HL-60/S4 (cell line): ENCODE results near the gene STRIP1.

Source experiments
- in situ Hi-C: fragments of 300-500 bp; cut with MboI; formaldehyde crosslinking; loops from 2 replicates; pipeline ENCODE4 v1.14.3; 2022; ENCODE audit warnings: low sequenced_read_pairs

Gene STRIP1

DNA sequence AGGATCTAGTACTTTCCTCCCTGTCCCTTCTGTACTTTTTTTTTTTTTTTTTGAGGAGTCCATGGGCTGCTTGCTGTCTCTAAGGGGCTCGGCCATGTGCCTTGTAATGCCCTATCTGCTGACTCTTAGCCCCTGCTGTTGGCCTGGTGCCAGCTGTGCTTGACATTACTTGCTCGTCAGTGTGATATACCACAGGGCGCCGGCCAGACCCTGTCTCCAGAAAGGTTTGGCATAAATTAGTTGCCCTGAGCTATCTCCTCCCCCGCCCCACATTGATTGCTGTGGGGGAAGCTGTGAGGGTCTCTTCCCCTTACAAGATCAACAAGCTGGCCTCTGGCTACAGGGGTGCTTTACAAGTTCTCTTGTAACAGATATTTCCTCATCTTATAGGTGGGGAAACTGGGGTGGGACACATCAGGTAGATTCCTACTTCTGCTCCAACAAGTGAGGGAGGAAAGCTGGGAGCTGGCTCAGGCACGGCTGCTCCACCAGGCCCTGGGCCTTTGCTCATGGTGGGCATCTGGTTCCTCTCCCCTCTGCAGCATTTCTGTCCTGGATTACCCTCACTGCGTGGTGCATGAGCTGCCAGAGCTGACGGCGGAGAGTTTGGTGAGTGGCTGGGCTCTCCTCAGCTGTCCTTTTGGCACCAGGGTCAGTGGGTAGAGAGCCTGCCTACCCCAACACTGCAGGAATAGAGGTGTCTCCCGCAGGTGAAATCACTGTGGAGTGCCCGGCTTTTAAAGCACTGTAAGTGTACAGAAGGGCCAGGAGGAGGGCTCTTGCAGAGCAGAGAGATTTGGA lies 15.6 kb downstream of the STRIP1 start:
- in situ Hi-C loops = no loop called here

DNA sequence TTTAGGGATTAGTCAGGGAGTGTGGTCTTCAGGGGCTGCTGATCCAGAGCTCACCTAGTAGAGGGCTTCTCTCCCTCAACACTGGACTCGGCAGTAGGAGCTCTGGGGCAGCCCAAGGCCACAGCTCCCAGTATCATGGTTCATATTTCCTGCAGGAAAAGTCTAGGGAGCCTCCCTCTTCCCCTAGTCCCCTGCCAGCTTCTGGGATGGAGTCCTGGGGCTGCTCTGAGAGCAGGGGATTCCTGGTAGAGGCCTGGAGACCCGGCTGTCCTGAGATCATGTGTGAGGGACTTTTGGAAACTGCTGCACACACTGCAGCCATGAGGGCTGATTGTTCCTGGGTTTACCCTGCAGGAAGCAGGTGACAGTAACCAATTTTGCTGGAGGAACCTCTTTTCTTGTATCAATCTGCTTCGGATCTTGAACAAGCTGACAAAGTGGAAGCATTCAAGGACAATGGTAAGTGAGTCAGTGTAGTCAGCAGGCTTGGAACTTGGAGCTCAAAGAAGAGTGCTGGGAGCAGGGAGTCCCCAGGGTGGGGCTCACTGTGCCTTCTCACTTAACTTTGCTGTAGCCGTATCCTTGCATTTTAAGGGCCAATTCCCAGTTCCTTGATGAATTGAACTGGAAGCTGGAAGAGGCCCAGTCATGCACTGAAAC lies 16.3 kb downstream of the STRIP1 start:
- in situ Hi-C loops = no loop called here

DNA sequence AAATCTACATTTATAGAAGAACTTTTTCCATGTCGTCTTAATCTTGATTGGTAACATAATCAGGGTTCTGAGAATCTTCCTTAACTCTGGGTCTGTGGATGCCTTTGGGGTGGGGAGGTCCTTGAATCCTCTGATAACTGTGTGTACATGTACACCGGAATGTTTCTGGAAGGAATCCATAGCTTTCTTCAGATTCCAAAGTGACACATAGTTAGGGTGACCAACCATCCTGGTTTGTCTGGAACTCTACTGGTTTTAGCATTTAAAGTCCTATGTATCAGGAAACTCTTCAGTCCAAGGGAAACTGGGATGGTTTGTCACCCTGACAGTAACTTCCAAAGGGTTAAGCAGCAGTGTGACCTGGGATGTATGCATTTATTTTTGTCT lies 16.8 kb downstream of the STRIP1 start:
- in situ Hi-C loops = no loop called here

DNA sequence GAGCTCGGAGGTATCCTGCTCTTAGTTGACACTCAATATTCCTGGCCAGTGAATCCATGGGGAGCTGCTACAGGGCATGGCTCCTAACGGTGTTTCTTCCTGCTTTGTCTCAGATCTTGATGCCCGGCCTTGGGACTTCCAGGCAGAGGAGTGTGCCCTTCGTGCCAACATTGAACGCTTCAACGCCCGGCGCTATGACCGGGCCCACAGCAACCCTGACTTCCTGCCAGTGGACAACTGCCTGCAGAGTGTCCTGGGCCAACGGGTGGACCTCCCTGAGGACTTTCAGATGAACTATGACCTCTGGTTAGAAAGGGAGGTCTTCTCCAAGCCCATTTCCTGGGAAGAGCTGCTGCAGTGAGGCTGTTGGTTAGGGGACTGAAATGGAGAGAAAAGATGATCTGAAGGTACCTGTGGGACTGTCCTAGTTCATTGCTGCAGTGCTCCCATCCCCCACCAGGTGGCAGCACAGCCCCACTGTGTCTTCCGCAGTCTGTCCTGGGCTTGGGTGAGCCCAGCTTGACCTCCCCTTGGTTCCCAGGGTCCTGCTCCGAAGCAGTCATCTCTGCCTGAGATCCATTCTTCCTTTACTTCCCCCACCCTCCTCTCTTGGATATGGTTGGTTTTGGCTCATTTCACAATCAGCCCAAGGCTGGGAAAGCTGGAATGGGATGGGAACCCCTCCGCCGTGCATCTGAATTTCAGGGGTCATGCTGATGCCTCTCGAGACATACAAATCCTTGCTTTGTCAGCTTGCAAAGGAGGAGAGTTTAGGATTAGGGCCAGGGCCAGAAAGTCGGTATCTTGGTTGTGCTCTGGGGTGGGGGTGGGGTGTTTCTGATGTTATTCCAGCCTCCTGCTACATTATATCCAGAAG lies 19.4 kb downstream of the STRIP1 start:
- in situ Hi-C loops = no loop called here

DNA sequence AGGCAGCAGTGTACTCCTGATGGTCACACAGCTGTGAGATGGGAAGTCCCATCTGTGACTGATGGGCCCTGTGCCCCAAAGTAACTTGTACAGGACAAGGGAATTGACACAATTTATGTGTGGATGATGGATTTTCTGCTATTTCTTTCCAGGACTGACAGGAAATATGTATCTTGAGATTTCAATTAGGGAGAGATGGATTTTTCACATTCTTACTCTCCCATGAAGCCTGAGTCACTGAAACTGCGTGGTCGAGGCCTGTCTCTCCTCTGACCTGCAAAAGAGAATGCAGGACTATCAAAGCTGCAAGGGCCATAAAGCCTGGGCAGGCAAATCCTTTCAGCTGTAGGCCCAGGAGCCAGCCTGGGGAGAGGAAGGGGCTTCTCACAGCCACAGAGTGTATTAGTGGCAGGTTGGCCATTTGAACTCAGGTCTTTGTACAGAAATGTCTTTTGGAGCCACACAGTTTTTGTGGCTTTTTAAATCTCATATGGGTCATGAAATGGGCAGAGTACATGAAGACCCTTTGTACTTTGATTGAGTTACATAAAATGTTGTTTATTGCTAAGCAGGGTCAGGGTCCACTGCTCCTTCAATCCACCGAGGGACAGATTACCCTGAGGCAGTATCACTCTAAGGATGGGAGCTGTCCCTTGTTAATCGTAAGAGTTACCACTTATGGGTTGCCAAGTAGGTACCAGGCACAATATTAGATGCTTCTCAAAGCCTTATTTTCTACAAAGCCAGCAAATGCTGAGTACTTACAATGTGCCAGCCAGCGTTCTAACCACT lies 21.3 kb downstream of the STRIP1 start:
- in situ Hi-C loops = no loop called here

DNA sequence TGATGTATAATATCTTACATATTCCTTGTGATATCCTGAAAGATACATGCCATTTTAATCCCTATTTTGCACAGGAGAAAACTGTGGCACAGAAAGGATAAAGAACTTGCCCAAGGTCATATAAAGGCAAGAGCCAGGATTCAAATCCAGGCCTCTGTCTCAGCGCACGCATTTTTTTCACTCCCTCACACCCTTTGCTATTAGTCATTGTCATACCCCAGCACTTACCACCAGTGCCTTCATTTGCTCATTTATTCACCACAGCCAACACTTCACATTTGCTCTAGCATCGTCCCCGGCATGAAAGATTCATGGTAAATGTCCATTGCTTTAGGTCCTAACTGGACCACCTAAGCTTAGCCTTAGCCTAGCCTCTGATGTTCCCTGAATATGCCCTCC lies 21.9 kb downstream of the STRIP1 start:
- in situ Hi-C loops = no loop called here

DNA sequence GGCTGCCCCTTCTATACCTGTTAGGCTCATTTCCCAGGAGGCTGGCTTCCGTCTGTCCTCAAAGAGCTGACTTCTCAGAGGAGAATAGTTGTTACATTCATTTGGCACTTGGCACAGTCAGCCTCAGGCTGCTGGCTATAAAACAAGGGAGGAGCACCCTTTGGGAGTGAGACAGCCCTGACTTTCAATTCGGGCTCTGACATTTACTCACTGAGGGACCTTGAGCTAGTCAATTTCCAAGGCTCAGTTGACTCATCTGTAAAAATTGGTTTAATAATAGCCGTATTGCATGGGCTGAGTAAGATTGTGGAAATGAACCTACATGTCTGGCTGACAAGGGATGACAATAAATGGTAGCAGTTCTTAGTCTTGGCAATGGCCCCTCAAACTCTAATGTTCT lies 22.4 kb downstream of the STRIP1 start:
- in situ Hi-C loops = no loop called here

DNA sequence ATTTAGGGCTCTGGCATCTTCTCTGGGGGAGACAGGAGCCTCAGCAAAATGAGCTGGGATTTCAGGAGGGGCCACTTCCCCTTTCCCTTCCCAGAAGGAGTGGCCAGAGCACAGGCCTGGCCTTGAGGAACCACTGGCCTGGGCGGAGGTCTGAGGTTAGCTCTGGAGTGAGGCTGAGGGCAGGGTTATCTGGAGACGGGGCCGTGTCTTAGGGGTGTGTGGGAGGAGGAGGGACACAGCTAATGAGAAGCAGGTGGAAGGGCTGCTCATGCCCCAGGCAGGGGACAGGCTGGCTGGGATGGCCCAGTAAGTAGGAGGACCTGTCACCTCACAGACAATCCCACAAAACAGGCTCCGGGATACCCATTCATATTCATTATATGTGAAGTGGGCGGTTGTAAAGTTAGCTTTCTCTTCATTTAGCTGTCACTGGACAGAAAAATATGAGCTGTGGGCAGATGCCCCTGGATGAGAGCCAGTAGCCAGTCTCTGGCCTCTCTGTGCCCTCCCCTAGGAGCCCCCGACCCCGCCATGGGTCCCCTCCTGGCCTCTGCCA lies 23.6 kb downstream of the STRIP1 start:
- in situ Hi-C loops = no loop called here

DNA sequence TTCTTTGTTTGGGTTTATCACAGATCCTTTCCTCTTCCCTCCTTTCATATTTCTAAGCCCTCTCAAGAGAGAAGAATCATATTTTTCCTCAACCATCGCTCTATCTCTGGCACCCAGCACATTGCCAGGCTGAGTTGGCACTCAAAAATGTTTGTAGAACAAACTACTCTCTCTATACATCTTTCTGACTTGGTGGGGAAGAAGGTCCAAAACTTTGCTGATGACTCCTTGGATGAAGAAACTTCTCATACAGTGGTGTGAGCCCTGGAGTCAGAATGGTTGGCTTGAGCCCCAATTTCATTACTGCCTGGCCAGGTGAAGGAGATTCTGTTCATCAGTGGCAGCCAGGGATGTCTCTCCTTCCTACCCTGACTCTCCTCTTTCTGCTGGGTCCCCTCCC lies 24.2 kb downstream of the STRIP1 start:
- in situ Hi-C loops = no loop called here

DNA sequence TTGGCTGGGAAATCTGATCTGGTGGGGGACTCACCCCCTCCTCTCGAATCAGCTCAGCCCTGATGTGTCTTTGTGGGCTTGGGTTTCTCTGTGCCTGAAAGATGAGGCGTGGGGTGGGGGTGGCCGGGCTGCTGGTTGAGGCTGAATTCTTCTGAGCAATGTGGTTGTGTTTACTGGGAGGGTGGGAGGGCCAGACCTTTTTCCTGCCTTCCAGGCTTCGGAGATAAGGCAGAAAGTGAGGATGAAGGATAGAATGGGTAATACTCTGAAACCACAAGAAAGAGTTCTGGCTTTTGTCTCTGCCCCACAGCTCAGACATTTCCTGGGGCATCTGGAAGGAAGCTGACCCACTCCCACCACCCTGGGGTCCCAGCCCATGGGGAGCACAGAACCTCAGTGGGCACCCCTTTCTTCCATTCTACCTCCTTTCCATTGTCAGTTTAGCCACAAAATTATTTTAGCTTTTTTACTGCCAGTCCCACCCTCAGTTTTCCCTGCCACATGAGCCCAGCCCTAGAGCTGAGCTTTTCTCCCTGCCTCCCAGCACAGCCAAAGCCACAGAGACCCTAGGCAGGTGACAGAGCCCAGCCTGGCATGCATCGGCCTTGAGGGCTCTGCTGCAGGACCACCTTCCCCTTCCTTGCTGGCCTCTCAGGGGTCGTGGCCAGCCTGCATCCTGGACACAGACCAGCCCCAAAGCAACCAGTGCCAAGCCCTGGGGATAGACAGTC lies 24.9 kb downstream of the STRIP1 start:
- in situ Hi-C loops = no loop called here

DNA sequence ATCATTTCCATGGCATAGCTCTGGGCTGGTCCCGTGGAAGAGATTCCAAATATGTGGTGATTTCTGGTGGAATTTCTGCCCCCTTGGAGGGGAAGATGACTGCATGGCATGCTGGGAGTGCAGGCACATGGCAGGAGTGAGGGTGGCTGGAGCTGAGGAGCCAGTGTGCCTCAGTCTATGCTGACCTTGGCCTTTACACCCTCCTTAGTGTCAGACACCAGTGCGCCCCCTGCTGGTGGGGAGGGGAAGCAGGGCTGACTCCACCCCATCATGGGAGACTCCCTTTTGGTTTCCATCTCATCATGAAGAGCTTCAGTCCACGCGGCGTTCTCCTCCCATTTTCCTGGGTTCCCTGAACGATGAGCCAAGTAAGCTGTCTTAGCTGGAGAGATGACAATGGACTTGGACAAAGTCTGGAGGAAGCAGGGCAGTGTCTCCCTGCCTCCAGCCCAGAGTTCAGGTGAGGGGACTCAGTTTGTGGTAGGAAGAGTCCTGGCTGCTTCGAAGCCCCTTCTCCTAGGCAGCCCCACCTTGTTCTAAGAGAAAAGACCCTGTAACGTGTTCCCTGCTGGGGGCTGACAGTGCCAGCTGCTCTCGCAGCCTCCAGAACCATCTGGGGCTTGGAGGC lies 25.7 kb downstream of the STRIP1 start:
- in situ Hi-C loops = no loop called here

DNA sequence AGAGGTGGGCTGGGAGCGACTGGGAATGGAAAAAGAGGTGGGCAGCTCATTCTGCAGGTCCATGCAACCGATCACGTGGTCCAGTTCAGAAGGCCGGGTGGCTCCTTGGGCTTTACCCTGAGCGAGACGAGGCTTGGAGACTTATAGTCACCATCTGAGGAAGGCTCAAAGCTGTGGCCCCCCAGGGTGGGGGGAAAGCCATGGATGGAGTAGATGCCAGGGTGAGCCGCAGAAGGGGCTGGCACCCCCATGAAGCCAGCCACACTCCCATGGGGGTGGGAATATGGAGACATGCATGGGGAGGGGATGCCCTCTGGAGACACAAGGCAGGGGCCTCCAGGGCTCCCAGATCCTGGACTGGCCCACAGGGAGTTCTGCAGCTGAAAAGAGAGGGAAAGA lies 26.2 kb downstream of the STRIP1 start:
- in situ Hi-C loops = no loop called here

DNA sequence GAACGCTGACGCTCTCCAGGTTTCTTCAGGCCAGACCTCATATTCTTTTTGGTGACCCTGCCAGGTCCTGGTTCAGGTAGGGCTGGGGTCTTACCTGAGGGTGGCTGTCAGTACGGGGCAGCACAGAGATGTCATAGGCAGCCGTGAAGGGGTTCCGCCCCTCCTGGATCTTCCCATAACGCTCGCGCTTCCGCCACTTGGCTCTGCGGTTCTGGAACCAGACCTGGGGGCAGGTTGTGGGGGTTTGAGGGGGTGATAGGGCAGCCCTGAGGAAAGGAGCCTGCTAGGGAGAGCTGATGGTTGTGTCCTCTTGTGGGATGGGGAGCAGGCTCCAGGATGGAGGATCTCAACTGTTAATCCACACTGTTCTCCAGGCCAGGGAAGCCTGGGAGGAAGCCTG lies 26.9 kb downstream of the STRIP1 start:
- in situ Hi-C loops = no loop called here

DNA sequence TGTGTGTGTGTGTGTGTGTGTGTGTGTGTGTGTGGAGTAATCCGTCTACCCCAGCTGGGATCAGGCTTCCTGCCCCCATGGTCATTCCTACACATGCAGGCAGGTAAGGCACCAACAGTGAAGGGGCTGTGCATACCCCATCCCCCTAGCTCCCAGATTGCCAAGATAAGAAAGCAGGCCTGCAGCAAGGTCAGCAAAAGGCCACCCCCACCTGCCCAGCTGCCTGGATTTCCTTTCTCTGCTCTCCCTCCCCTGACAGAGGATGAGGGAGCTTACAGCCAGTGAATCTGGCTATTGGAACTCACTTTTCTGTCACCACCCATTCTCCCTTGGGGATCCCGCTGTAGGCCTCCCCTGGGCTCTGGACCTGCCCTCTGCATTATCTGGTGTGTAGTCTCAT lies 28.2 kb downstream of the STRIP1 start:
- in situ Hi-C loops = no loop called here

DNA sequence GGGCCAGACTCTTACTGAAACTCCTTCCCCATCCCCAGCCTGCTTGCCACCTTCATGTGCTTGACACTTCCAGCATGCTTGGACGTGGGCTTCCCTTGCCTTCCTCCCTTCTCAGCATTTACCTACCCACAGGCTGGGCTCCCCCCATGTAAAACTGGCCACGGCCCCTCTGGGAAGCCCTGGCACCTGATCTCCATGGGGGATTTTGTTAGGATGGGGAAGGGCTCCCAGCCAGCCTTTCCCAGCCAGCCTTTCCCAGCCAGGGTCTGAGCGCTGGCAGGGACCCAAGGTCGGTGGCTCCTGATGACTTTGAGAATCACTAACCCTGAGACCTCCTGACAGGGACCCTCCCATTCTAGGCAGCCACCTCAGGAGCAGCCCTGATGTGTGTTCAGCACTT lies 29.4 kb downstream of the STRIP1 start:
- in situ Hi-C loops = no loop called here

DNA sequence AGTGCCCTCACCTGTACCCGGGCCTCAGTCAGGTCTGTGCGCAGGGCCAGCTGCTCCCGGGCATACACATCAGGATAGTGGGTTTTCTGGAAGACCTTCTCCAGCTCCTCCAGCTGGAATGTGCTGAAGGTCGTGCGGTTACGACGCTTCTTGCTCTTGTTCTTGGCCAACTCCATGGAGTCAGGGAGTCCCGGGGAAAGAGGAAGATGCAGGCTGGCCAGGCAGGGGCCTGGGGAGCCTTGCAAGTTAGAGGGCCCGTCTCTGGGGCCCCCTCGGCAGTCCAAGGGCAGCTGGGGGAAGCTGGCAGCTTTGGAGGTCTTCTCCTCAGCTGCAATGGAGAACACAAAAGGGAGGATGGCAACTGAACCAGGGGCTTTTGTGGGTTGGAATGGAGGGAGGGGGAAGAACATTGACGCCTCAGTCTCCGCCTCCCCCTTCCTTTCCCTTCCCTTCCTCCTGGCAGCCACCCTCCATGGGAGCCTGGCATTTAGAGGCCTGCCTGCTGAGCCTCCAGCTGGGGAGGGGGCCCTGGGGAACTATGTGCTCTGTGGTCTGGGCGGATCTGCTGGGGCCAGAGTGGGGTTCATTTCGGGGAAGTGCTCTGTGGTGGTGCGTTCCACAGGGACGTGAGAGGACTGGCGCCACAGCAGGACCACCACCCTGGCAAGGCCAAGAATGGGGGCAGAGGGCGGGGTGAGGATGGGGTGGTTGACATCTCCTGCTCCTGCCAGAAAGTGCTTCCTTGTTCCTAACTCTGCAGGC lies 30.3 kb downstream of the STRIP1 start:
- in situ Hi-C loops = no loop called here

DNA sequence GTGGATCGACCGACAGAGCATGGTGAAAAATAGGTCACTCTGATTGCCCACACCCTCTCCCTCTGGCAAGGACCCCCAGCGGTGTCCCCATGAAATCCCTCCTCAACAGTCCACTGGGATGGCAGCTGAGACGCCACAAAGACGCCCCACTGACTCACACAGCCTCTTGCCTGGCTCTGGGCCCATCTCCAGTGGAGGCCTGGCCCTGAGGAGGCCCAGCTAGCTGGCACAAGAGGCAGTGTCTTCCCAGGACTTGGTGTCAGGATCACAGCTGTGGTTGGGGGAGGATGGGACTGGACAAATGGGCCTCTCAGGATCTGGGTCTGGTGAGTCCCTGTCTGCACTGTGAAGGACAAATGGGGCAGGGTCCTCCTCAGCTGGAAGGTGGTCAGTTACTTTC lies 31.4 kb downstream of the STRIP1 start:
- in situ Hi-C loops = no loop called here

DNA sequence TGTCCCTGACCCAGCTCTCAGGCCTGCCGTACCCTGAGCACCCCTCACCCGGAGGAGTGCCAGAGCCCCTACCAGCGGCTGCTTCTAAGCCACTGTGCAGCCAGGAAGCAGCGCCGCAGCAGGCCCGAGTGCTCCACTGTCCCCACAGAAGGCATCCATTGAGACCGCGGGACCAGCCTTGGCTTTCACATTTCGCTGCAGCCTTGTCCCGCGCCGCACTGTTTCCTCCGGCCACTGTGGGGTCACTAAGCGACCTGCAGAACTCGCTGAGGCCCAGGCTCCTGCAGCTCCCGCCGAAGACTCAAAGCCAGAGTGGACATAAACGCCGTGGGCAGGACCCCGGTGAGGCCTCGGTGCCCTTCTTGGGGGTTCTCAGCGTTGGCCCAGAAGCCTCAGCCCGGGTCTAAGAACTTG lies 33.1 kb downstream of the STRIP1 start:
- in situ Hi-C loops = no loop called here
